ENCODE data around the gene EIF3J. TPM values are rescaled to one million over a fixed set of nuclear protein-coding genes. Genes with fewer than 3 reads are reported as not detected.
A peak's percentile ranks its signal among the peaks of the same experiment; 100 is the strongest.

The EIF3J gene
- total RNA-seq, 1 experiment from 2014 or later: 129 TPM

- no peak overlapping the region for H3K4me2 ChIP-seq (ENCODE audit: insufficient read depth, insufficient read length, low read length)
- no peak overlapping the region for H4K91ac ChIP-seq (ENCODE audit: insufficient read length, low read depth, low read length)
- no peak for TF ChIP-seq CTCF (conservative IDR thresholded peaks at IDR 0.05)
- no peak overlapping the region for H2AK5ac ChIP-seq (ENCODE audit: insufficient read length, low read length)
- H3K27me3 ChIP-seq (ENCODE audit: insufficient read depth, low read length): no peaks in the 10 kb centered on the region
- no peak overlapping the region for H4K5ac ChIP-seq (ENCODE audit: insufficient read length, low read depth, low read length)
- H3K18ac ChIP-seq (ENCODE audit: insufficient read length, low read depth, low read length): no peak overlapping the region
- no peak overlapping the region for H2BK20ac ChIP-seq (ENCODE audit: low read depth, low read length, poor library complexity, severe bottlenecking)
- H3K4me1 Mint-ChIP-seq: peaks cover 12 to 25% of the 10 kb centered on the region in 2 experiments
- H3K9me3 ChIP-seq (ENCODE audit: control insufficient read depth, low read depth, low read length): no peaks in the 10 kb centered on the region
- H3K23me2 ChIP-seq (ENCODE audit: insufficient read length, low read depth, low read length, poor library complexity, severe bottlenecking): peaks cover 14% of the 10 kb centered on the region
- no peak overlapping the region for H2BK120ac ChIP-seq (ENCODE audit: low read depth, low read length, poor library complexity, severe bottlenecking)
- peaks cover 4% of the 10 kb centered on the region; the same call in 1 of the 2 replicates for H3K79me2 ChIP-seq (ENCODE audit: insufficient read depth, low read length)
- no peaks in the 10 kb centered on the region for H3K9me3 Mint-ChIP-seq
- H2BK12ac ChIP-seq (ENCODE audit: insufficient read length, low read depth, low read length): no peak overlapping the region
- no peak overlapping the region for H3K56ac ChIP-seq (ENCODE audit: insufficient read length, low read depth, low read length)
- H3K23ac ChIP-seq (ENCODE audit: insufficient read length, low read depth, low read length): no peak overlapping the region
- no peak overlapping the region for H3K14ac ChIP-seq (ENCODE audit: insufficient read depth, low read length)
- H3K4me1 ChIP-seq (ENCODE audit: insufficient read depth, low read length): no peaks in the 10 kb centered on the region
- peaks cover 7 to 24% (median 23%) of the 10 kb centered on the region in 3 experiments for H3K36me3 Mint-ChIP-seq (ENCODE audit: insufficient read depth in 1 of 3, low read depth in 3 of 3)
- H4K8ac ChIP-seq (replicated peaks; ENCODE audit: insufficient read length, low read depth, low read length): no peak overlapping the region
- H2BK15ac ChIP-seq (ENCODE audit: low read depth, low read length): no peak overlapping the region
- H3K27ac ChIP-seq (ENCODE audit: insufficient read length, low read depth, low read length): no peak overlapping the region
- peak overlapping the region; percentile 90 to 93 for H3K4me3 Mint-ChIP-seq
- peak overlapping the region in 2 of 3 experiments; percentile 8 to 73; a peak in 3 of 7 replicates for H3K27ac Mint-ChIP-seq
- no peaks in the 10 kb centered on the region for H4K20me1 ChIP-seq (ENCODE audit: control insufficient read depth, insufficient read depth, insufficient read length)
- no peak overlapping the region for H3K4ac ChIP-seq (ENCODE audit: low read depth, low read length)
- no peaks in the 10 kb centered on the region for H3K79me1 ChIP-seq (ENCODE audit: insufficient read depth, low read depth, low read length, poor library complexity, severe bottlenecking)
- H3K27me3 Mint-ChIP-seq (ENCODE audit: low read depth): no peaks in the 10 kb centered on the region
- no peak overlapping the region for H3T11ph ChIP-seq (ENCODE audit: low read length)
- no CpG with 5 or more reads among the region's 8 CpGs for WGBS (ENCODE audit: extremely low coverage, insufficient read length, low lambda C conversion rate)
- H2AFZ ChIP-seq (ENCODE audit: low read length): no peak overlapping the region
- no peak overlapping the region for H3K9ac ChIP-seq (ENCODE audit: extremely low read depth, insufficient read length, low read length)
- DNase-seq: no peak
- H2BK5ac ChIP-seq (ENCODE audit: insufficient read length, low read length): no peak overlapping the region
Observed at GRCh38 chr15:44535092-44535491, 1.9 kb upstream of the EIF3J start.
